Myocyte (in vitro differentiated cells): ENCODE data around the gene RPS8. TPM values are rescaled to one million over a fixed set of nuclear protein-coding genes. Genes with fewer than 3 reads are reported as not detected.
"Not testable (repeated sequence)": the region's sequence is repeated elsewhere in the genome, so short reads cannot be mapped to it uniquely, and the experiment has no call there.

Experiments used
- DNase-seq: peaks from one replicate; pipeline ENCODE4 v3.0.0-alpha.2; 2012; ENCODE audit warnings: low read depth
- total RNA-seq: library from RNA; depleted of rRNA; stranded (reverse); fragments of >200 nt; gene quantifications from 2 replicates; pipeline ENCODE4 v1.2.3, GENCODE V29; 2014

Gene RPS8
- total RNA-seq, 1 donor from 2014 or later: 1,824 TPM

DNA sequence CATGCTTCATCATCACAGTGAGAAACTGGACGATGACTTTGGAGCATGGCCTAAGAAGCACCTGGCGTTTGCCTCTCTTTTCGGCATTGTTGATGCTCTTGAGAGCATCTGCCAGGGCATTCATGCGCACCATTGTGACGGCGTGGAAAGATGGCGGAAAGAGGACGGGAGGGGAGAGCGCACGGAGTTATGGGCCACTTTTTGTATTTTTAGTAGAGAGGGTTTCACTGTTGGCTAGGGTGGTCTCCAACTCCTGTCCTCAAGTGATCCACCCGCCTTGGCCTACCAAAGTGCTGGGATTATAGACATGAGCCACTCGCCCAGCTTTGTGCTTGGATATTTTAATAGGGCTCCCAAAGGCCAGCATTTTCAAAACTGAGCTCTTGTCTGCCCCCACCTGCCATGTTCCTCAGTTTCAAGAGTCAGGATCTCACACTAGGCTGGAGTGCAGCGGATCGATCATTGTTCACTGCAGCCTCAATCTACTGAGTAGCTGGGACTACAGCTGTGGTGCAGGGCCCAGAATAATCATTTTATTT is 5.3 kb downstream of the RPS8 start:
- DNase-seq: no peak

DNA sequence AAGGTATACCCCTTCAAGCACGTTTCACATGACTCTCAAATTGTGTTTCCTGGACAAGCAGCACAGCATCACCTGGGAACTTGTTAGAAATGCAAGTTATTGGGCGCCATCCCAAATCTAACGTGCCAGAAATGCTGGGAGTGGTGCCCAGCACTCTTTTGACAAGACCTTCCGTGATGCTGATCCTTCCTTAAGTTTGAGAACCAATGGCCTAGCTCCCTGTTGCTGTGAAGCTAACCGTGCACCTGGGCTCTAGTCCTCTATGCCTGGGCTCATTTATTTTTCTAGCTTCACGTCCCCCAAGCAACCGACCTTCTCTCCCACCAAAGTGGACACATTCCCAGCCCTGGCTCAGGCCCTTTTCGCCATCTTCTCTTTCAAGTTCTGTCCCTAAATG is 8.4 kb downstream of the RPS8 start:
- no peak for DNase-seq

DNA sequence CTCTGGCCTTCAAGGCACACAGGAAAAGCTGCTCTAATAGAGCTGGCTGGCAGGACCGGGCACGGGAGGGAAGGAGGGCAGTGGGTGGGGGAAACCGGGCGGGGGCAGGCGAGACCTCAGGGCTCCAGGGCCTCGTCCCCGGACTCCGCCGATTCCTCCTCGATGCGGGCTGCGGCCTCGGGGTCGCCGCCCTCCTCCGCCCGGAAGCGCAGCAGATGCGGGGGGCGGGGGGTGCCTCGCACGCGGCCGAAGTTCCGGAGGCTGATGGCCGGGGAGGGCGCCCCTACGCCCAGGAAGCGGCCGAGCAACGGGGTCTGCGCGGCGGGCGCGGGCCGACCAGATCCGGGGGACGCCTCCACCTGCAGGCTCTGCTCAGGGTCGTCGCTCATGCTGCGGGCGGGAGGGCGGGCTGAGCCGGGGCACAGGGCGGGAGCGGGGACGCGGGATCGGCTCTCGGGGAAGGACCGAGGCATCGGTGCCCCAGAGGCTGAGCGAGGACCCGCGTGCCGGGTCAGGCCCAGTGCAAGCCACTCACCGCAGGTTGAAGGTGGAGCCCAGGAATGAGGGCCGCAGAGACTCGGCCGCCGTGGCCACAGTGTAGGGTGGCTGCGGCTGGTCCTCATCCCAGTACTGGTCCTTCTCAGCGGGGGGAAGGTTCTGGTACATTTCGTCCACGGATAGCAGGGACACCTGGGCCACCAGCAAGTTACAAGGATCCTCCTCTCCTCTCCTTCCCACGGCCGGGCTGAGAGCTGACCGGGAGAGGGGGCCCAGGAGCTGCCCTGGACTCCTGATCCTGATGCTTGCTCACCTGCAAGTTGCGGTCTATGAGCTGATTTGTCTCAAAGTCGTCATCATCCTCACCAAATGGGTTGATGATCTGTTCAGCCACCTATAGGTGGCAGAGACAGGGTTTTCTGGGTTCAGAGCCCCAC is 9.0 kb downstream of the RPS8 start:
- DNase-seq: no peak

DNA sequence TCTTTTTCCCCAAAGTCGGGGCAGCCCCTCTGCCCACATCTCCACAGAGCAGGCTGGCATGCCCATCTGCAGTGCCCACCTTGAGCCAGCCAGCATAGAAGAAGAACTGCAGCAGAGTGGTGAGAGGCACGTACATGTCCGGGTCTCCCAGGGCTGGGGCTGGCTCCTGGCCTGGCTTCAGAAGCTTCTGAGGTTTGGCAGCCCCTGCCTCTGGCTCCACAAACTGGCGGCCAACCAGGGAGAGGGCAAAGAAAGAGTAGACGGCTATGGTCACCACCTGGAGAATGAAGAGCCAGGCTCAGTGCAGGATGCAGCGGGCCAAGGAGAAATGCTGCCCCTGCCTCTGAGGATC is 9.7 kb downstream of the RPS8 start:
- DNase-seq: no peak

DNA sequence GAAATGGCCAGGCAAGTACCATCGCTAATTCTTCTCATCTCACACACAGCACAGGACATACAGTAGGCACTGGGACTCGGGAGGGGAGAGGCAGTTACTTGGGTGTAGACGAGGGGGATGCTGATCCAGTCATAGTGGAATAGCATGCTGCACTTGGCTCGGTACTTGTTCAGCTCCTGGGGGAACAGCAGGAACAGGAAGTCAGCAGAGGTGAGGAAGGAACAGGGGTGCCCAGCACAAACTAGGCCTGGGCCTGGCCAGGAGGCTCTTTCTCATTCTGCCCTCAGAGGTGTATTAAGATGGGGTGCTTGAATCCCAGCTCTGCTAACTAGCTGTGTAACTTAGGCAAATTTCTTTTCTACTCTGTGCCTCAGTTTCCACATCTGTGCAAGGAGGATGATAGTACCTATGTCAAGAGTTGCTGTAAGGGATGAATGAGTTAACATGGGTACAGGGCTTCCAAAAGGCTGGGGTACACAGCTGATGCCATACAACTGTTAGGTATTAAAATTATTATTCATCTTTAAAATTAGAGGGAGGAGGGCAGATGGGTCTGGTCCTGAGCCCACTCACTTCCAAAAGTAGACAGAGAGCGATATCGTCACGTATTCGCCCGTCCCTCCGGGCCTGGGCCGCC is 10.3 kb downstream of the RPS8 start:
- no peak for DNase-seq

DNA sequence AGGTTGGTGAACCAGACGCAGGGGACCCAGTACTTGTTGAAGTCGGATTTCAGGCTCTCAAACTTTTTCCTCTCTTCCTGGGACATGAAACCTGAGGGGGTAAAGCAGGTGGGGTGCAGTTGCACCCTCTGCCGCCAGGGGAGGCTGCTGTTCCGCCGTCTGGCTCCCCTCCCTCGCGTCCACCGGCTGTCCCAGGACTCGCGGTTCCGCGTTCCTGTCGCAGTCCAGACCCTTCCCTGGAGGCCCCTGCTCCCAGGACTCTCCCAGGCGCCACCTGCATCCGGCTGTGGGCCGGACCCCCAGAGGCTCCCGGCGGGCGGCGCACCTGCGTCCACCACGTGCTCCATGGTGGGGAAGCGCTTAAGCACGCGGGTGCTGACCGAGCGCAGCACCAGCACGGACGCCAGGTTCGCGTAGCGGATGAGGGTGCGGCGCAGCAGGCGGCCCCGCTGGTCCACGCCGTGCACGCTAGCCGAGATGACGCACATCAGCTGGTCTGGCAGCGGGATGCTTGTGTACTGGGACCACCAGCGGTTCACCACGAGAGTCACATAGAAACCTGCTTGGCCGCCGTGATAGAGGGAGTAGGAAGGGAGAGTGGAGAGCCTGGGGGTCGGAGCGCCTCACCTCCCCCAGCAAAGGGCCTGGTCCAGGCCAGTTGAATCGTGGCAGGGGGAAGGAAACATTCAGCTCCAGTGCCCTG is 10.9 kb downstream of the RPS8 start:
- DNase-seq: peak; percentile 41

DNA sequence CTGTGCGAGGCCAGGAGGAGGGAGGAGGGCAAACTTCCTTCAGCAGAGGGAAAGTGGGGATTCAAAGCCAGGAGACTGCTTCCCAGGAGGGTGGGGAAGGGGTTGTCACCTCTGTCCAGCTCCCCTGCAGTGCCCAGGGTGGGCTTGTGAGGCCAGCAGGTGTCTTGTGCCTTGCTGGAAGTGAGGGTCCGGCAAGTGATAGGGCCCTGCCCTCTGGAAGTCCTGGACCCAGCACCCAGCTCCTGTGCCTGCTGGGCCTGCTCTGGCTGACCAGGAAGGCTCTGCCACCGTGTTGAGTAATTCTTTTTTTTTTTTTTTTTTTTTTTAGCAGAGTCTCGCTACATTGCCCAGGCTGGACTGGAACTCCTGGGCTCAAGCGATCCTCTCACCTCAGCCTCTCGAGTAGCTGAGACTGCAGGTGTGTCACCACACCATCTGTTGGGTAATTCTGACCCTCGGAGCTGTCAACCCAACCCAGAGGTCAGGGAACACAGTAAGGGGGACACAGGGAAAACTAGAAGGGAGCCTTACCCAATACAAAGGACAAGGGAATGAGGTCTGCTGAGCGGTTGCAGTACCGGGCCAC is 11.6 kb downstream of the RPS8 start:
- no peak for DNase-seq

DNA sequence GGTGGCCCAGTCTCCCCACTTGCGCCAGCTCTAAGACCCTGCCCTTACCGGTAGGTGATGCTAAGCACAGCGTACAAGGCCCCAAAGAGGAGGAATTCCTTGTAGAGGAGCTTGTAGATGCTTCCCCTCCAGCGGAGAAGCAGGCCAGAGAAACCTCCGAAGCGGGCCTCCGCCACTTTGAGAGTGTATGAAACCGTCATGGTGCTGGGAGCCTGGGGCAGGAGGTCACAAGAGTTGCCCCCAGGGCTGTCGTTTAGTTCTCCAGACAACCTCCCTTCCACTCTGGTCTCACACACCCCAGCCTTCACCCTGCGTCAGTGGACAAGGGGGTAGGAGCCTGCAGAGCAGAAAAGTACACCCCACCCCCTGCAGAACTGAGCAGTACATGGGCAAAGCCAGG is 12.2 kb downstream of the RPS8 start:
- DNase-seq: no peak

DNA sequence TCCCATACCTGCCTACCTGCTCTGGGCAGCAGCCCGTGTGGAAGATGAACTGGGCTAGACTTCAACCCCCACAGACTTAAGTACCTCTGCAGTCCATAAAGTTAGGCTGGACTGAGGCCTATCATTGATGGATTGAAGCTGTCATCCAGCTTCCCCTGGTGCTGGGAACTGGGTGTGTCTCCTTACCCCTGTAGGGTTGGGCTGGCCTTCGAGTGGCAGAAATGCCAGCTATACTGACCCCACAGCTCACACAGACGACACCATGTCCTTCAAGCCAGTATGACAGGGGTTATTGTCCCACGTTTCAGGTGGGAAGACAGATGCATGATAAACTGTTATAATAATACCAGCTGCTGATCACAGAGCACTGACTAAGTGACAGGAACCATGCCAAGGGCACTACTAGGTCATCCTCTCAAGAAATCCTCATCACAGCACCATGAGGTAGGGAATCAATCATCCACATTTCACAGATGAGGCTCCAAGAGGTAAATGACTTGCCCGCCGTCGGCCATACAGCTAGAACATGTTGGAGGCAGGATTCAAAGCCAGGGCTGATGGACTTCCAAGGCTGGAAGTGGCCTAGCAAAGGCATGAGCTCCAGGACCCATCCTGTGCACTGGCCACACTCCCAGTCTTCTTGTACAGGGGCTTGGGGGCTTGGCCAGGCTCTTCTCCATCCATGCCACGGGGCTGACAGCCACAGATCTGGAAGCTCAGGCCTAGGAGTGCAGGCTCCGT is 12.9 kb downstream of the RPS8 start, which contains the start of gene BEST4:
BEST4 (minus strand) TSS at position 51 of the 741 bp plus-strand sequence. CDS start 465 bp downstream, outside the sequence.
- DNase-seq: no peak

DNA sequence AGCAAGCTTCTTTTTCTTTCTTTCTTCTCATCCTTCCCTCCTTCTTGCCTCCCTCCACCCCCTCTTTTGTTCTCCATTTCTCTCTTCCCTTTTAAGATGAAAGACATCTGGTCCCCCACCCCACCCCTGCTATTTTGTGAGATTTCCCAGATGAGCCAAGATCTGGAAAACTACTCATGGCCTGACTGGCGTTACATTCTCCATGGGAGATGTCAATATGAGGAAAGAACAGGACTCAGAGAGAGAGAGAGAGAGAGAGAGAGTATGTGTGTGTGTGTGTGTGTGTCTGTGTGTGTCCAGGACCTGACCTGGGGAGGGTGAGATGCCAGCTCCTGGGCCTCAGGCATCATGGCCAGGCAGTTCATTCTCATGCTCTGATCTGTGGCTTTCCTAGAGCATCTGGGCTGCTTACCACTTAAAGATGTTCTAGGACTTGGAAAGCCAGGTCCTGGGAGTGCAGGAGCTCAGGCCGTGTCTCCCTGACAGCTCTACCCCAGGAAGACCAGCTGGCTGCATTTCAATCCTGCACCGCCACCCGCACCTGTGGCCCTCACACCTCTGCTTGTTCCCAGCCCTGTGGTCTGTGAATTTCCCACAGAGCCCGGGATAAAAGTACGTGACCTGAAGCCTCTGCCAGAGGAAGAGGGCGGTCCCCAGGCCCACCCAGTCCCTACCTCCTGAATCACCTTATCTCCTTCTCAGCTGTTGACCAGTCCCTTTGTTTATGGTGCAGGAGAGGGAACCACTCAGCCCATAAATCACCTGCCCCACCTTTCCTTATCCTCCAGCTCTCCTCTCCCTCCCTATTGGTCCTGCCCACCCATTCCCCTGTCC is 15.8 kb downstream of the RPS8 start:
- no peak for DNase-seq

DNA sequence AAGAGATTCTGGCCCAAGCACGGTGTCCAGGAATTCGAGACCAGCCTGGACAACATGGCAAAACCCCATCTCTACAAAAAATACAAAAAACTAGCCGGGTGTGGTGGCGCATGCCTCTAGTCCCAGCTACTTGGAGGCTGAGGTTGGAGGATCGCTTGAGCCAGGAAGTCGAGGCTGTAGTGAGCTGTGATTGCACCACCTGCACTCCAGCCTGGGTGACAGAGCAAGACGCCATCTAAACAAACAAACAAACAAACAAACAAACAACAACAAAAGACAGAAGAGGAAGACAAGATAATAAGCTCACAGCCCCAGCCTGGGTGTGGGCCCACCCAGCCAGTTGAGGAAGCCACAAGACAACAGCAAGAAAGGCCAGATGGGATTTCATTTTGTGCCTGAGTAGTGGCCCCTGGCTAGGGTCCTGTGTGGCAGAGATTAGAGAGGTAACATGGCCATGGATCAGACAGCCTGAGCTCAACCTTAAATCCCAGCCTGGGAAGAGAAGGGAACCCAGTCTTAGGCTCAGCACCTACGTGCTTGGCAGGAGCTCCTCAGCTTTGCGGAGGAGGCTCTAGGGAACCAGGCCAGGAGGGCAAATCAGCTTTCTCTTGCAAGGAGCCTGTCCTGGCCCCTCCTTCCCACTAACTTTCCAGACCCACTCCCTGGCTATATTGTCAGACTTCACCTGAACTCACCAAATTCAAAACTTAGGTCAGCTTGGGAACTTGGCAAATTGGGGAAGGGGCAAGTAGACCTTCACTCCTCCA is 17.6 kb downstream of the RPS8 start:
- DNase-seq: no peak

DNA sequence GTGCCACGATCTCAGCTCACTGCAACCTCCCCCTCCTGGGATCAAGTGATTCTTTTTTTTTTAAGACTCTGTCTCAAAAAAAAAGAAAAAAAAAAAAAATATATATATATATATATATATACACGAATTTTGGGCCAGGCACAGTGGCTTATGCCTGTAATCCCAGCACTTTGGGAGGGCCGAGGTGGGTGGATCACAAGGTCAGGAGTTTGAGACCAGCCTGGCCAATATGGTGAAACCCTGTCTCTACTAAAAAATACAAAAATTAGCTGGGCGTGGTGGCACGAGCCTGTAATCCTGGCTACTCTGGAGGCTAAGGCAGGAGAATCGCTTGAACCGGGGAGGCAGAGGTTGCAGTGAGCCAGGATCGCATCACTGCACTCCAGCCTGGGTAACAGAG is 22.5 kb downstream of the RPS8 start:
- not testable (repeated sequence) for DNase-seq

DNA sequence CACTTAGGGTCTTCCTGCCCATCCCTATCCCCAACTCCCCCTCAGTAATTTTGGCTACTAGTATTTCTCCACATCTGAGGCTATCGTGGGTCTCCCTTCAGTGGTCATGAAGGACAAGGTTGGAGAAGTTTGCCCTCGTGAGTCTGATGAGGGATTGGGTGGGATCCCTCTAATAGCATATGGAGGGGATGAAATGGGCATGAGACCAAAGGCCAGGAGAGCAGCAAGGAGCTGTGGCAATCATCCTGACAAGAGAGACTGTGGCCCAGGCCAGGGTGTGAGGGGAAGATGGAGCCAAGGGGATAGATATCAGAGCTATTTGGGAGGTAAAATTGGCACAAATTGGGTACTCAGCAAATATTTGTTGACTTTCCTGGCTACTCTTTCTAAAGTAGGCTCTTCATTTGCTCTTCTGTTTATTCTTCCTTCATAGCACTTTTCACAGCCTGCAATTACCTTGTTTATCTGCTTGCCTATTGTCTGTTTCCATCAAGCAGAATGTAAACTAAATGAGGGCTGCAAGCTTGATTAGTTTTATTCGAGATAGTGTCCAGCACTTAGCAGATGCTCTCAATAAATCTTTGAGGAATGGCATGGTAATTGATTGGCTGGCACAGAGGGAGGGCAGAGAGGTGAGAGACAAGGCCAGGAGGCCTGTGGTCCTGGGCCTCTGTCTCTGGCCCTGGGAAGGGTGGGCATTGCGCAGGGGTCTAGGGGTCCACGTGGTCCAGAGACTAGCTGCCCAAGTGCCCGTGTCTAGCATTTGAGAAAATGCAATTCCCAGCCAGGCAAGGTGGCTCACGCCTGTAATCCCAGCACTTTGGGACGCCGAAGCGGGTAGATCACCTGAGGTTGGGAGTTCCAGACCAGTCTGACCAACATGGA is 23.4 kb downstream of the RPS8 start:
- DNase-seq: no peak

DNA sequence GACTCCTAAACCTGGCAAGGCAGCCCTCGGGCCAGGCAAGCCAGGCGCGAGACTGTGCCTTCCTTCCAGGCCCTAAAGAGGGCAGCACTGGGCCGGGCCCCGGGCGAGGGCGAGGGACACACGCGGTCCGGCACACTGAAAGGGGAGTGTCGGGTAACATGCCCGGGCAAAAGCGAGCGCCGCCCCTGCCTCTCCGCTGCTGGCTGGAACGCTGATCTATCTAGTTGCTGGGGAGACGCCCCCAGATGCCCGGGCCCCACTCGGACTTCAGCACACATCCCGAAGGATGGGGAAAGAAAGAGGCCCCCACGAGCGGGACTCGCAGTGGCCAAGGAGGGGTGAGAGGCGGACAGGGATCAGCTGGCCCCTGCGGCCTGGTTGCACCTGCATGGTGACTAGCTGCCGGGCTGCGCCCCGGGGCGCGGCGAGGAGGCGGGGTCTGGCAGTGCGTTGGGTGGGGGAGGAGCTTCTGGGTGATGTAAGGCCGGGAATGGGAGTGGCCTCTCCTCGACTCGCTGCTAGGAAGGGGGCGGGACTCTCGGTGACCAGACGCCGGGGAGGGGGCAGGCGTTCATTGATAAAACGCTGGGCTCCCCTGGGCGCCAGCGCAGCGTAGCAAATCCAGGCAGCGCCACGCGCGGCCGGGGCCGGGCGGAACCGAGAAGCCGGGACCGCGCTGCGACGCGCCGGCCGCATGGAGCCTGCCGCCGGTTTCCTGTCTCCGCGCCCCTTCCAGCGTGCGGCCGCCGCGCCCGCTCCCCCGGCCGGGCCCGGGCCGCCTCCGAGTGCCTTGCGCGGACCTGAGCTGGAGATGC is 24.6 kb downstream of the RPS8 start, which contains the start of gene PLK3:
PLK3 (plus strand) TSS at position 608 of the 815 bp plus-strand sequence; CDS start at position 695, 87 bp downstream.
- peak; percentile 98 for DNase-seq

DNA sequence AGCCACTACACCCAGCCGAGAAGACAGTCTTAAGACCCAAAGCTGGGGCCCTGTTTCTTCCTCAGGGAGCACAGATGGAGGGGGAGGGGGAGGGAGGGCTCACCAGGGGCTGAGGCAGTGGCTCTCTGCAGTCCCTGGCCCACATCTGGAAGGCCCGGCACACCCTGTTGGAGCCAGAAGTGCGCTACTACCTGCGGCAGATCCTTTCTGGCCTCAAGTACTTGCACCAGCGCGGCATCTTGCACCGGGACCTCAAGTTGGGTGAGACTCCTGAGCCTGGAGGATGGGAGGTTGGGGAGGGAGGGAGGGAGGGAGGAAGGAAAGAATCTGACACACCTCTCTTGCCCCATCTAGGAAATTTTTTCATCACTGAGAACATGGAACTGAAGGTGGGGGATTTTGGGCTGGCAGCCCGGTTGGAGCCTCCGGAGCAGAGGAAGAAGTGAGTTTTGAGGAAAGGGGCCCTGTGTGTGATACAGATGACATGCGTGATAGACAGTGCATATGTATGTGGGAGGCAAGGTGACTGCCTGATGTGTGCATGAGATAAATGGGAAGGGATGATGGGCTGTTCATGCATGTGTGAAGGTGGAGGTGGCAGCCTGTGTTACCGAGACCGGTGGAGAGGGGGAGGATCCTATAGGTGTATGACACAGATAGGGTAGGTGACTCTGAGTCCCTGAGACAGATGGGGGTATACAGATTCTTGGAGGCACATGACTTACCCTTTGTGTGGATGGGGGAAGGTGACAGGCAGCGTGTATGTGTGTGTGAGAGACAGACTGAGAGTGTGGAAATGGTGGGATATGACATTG is 26.4 kb downstream of the RPS8 start:
- no peak for DNase-seq
